Activated T-cell treated with anti-CD3 and anti-CD28 coated beads, Interleukin-2, amount 50 U/mL, for 24 hours (primary cell): Measurements from ENCODE around the gene MYO5B.
"Not testable (repeated sequence)": the region's sequence is repeated elsewhere in the genome, so short reads cannot be mapped to it uniquely, and the experiment has no call there.

ENCODE experiments used
- DNase-seq: peaks from one replicate; pipeline ENCODE4 v3.0.0-alpha.2; 2020
- H3K27ac Mint-ChIP-seq: 2 replicates; pipeline ENCODE4 v1.8.0; 2020; ENCODE audit warnings: mild to moderate bottlenecking, mixed read lengths
- H3K27me3 Mint-ChIP-seq: 2 replicates; pipeline ENCODE4 v1.8.0; 2020; ENCODE audit warnings: mixed read lengths
- H3K36me3 Mint-ChIP-seq: 2 replicates; pipeline ENCODE4 v1.8.0; 2020; ENCODE audit warnings: low read depth, mixed read lengths
- H3K4me1 Mint-ChIP-seq: 2 replicates; pipeline ENCODE4 v1.8.0; 2020; ENCODE audit warnings: low read depth, mixed read lengths
- H3K4me3 Mint-ChIP-seq: 2 replicates; pipeline ENCODE4 v1.8.0; 2020; ENCODE audit warnings: mild to moderate bottlenecking, moderate library complexity, mixed read lengths
- H3K9me3 Mint-ChIP-seq: 2 replicates; pipeline ENCODE4 v1.8.0; 2020; ENCODE audit warnings: mixed read lengths

Gene MYO5B

DNA sequence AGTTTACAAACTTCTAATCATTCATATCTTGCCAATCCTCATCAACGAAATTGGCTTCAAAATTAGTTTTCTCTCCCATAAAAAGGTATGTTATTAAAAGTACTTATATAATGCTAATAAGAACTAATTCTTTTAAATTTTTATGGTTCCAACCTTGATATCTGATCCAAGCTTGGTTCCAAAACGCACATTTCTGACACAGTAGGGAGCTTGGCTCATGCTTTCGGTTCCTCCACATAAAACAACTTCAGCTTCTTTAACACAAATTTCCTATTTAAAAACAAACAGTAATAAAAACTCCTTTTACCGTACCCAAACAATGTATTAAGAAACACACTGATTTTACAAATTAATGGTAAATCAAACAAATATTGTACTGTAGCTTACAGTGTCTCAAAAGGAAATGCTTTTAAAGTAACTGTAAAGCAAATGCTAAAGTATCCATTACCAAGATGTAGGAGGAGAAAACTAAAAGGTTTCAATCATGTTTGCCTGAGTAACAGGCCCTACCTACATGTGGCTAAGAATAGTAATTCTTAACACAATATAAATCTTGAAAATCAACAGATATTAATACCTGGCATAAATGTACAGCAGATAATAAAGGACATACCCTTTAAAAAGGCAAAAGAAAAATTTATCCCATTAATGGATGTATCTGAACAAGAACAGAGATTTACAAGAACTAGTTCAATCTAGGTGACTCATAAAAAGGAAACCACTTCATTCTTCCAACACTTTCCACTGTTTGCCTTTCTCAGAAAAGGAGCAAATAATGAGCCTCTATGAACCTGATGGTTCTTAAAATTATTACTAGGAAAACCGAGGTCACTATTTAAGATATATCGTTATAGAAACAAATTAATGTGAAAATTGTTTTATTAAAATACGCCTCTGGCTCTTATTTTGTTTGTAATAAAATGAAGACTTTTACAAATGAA, 399.1 kb downstream of the MYO5B start:
- peaks cover 14% of the 10 kb centered on the region for H3K4me1 Mint-ChIP-seq
- H3K9me3 Mint-ChIP-seq = no peaks in the 10 kb centered on the region
- peak overlapping the region; percentile 22 for H3K27ac Mint-ChIP-seq
- H3K4me3 Mint-ChIP-seq = no peak overlapping the region
- DNase-seq = no peak
- H3K27me3 Mint-ChIP-seq = no peaks in the 10 kb centered on the region
- H3K36me3 Mint-ChIP-seq = peaks cover 73% of the 10 kb centered on the region

- H3K9me3 Mint-ChIP-seq = no peaks in the 10 kb centered on the region
- H3K27ac Mint-ChIP-seq = no peak overlapping the region
- no peak for DNase-seq
- H3K36me3 Mint-ChIP-seq = peaks cover 78% of the 10 kb centered on the region
- H3K27me3 Mint-ChIP-seq = no peaks in the 10 kb centered on the region
- H3K4me1 Mint-ChIP-seq = peaks cover 20% of the 10 kb centered on the region
- no peak overlapping the region for H3K4me3 Mint-ChIP-seq
Observed at GRCh38 chr18:49794743-49795142, 400.2 kb downstream of the MYO5B start.

DNA sequence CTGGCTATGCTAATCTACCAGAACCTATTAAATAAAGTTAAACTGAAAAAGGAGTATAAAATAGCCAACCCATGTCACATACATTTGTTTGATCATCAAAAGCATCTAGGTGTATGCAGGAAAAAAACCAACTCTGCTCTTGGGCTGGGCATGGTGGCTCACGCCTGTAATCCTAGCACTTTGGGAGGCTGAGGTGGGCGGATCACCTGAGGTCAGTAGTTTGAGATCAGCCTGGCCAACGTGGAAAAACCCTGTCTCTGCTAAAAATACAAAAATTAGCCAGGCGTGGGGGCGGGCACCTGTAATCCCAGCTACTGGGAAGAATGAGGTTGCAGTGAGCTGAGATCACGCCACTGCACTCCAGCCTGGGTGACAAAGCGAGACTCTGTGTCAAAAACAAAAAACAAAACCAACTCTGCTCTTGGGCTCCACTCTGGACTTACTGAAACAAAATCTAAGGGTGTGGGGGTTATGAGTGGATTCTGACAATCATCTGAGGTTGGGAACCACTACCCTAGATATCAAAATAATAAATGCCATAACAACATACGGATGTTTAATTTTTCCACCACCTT, 405.3 kb downstream of the MYO5B start:
- not testable (repeated sequence) for H3K27me3 Mint-ChIP-seq, DNase-seq, H3K4me3 Mint-ChIP-seq, H3K9me3 Mint-ChIP-seq
- peaks cover 48% of the 10 kb centered on the region for H3K4me1 Mint-ChIP-seq
- H3K27ac Mint-ChIP-seq = peak overlapping the region; percentile 49
- H3K36me3 Mint-ChIP-seq = peaks cover 81% of the 10 kb centered on the region

GRCh38 chr18:49788327-49788898, 406.5 kb downstream of the MYO5B start:
- DNase-seq = no peak
- Mint-ChIP-seq H3K4me1 (peaks cover 50% of the 10 kb centered on the region), H3K27me3 (no peaks in the 10 kb centered on the region), H3K9me3 (no peaks in the 10 kb centered on the region), H3K36me3 (peaks cover 84% of the 10 kb centered on the region), H3K4me3 (no peak overlapping the region), H3K27ac (peak overlapping the region; percentile 76)

GRCh38 chr18:49786019-49786720, 408.8 kb downstream of the MYO5B start:
- H3K27me3 Mint-ChIP-seq = no peaks in the 10 kb centered on the region
- DNase-seq = no peak
- no peaks in the 10 kb centered on the region for H3K9me3 Mint-ChIP-seq
- H3K27ac Mint-ChIP-seq = peak overlapping the region; percentile 40
- H3K4me3 Mint-ChIP-seq = no peak overlapping the region
- H3K36me3 Mint-ChIP-seq = peaks cover 80% of the 10 kb centered on the region
- H3K4me1 Mint-ChIP-seq = peaks cover 50% of the 10 kb centered on the region

- Mint-ChIP-seq H3K4me1 (peaks cover 43% of the 10 kb centered on the region), H3K9me3 (no peaks in the 10 kb centered on the region), H3K4me3 (no peak overlapping the region), H3K36me3 (peaks cover 78% of the 10 kb centered on the region), H3K27me3 (no peaks in the 10 kb centered on the region), H3K27ac (no peak overlapping the region)
- DNase-seq = no peak
Observed at GRCh38 chr18:49784427-49785185, 410.3 kb downstream of the MYO5B start.

DNA sequence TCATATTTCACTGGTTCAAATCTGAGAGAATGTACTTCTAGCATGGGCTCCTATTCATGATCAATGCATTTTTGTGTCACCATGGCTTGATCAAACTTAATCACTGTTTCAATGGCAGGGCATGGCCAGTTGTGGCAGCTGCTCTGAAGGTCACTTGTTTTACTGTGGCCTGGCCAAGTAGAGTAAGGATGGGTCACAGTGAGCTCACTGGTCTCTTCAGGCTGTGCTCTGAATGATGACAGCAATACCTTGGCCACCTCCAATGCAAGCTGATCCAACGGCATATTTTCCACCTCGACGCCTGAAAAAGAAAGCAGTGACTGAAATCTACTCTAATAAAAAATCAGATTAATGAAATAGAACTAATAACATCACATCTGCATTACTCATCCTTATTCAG, 411.3 kb downstream of the MYO5B start:
- not testable (repeated sequence) for H3K9me3 Mint-ChIP-seq, H3K4me3 Mint-ChIP-seq, DNase-seq, H3K27me3 Mint-ChIP-seq, H3K27ac Mint-ChIP-seq
- Mint-ChIP-seq H3K36me3 (peaks cover 78% of the 10 kb centered on the region), H3K4me1 (peaks cover 33% of the 10 kb centered on the region)

DNA sequence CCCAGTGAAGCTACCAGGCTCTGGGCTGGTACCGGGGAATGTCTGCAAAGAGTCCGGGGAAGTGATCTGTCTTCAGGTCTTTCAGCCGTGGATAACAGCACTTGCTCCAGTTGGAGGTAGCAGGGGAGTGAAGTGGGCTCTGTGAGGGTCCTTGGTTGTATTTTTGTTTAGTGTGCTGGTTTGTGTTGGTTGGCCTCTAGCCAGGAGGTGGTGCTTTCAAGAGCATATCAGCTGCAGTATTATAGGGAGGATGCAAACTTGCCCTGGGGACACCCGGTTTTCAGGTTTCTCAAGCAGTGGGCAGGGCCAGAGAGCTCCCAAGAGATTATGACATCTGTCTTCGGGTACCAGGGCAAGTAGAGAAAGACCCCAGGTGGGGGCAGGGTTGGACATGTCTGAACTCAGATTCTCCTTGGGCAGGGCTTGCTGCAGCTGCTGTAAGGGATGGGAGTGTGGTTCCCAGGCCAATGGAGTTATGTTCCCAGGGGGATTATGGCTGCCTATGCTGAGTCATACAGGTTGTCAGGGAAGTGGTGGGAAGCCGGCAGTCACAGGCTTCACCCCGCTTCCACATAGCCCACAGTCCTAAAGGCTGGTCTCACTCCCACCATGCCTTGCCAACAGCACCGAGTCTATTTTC, 416.0 kb downstream of the MYO5B start:
- Mint-ChIP-seq H3K9me3 (peaks cover 20% of the 10 kb centered on the region), H3K36me3 (peaks cover 61% of the 10 kb centered on the region), H3K27me3 (no peaks in the 10 kb centered on the region), H3K4me3 (no peak overlapping the region), H3K27ac (no peak overlapping the region), H3K4me1 (no peaks in the 10 kb centered on the region)
- DNase-seq = no peak
